ENCODE measurements around the gene FAT4. TPM values are rescaled to one million over a fixed set of nuclear protein-coding genes. Genes with fewer than 3 reads are reported as not detected.

Gene FAT4
- 2.9 and 3.0 TPM in 2 replicates for total RNA-seq

- Histone ChIP-seq H3K27me3 (ENCODE audit: control insufficient read depth, insufficient read depth, low read length) (no peaks in the 10 kb centered on the region), H3K36me3 (ENCODE audit: control insufficient read depth, insufficient read depth, low read length) (no peaks in the 10 kb centered on the region), H3K4me3 (ENCODE audit: low read depth, low read length) (peak within 1 kb of the TSS; percentile 75)
- DNase-seq (ENCODE audit: low read depth) = peak; percentile 67
- peak; percentile 5 for TF ChIP-seq CTCF (IDR thresholded peaks at IDR 0.05; ENCODE audit: insufficient read depth, low read length, poor library complexity, severe bottlenecking)
Measured at GRCh38 chr4:125314676-125315575, at the start of gene FAT4. TSS of gene FAT4 (plus strand) at chr4:125314955. CDS start at chr4:125316412, 1,457 bp downstream.

GRCh38 chr4:125265846-125266245, 48.9 kb upstream of the FAT4 start:
- Histone ChIP-seq H3K4me3 (ENCODE audit: low read depth, low read length) (no peak overlapping the region), H3K36me3 (ENCODE audit: control insufficient read depth, insufficient read depth, low read length) (no peaks in the 10 kb centered on the region), H3K27me3 (ENCODE audit: control insufficient read depth, insufficient read depth, low read length) (no peaks in the 10 kb centered on the region)
- no peak for TF ChIP-seq CTCF (IDR thresholded peaks at IDR 0.05; ENCODE audit: insufficient read depth, low read length, poor library complexity, severe bottlenecking)
- no peak for DNase-seq (ENCODE audit: low read depth)

- DNase-seq (ENCODE audit: low read depth) = no peak
- TF ChIP-seq CTCF (IDR thresholded peaks at IDR 0.05; ENCODE audit: insufficient read depth, low read length, poor library complexity, severe bottlenecking) = no peak
- no peaks in the 10 kb centered on the region for H3K27me3 ChIP-seq (ENCODE audit: control insufficient read depth, insufficient read depth, low read length)
- no peak overlapping the region for H3K4me3 ChIP-seq (ENCODE audit: low read depth, low read length)
- H3K36me3 ChIP-seq (ENCODE audit: control insufficient read depth, insufficient read depth, low read length) = no peaks in the 10 kb centered on the region
Measured at GRCh38 chr4:125266901-125267604, 47.7 kb upstream of the FAT4 start.

- no peak for DNase-seq (ENCODE audit: low read depth)
- no peak overlapping the region for H3K4me3 ChIP-seq (ENCODE audit: low read depth, low read length)
- no peaks in the 10 kb centered on the region for H3K27me3 ChIP-seq (ENCODE audit: control insufficient read depth, insufficient read depth, low read length)
- H3K36me3 ChIP-seq (ENCODE audit: control insufficient read depth, insufficient read depth, low read length) = no peaks in the 10 kb centered on the region
- TF ChIP-seq CTCF (IDR thresholded peaks at IDR 0.05; ENCODE audit: insufficient read depth, low read length, poor library complexity, severe bottlenecking) = no peak
Measured at GRCh38 chr4:125267630-125268029, 47.1 kb upstream of the FAT4 start.

GRCh38 chr4:125268068-125268755, 46.5 kb upstream of the FAT4 start:
- TF ChIP-seq CTCF (IDR thresholded peaks at IDR 0.05; ENCODE audit: insufficient read depth, low read length, poor library complexity, severe bottlenecking) = no peak
- Histone ChIP-seq H3K36me3 (ENCODE audit: control insufficient read depth, insufficient read depth, low read length) (no peaks in the 10 kb centered on the region), H3K27me3 (ENCODE audit: control insufficient read depth, insufficient read depth, low read length) (no peaks in the 10 kb centered on the region), H3K4me3 (ENCODE audit: low read depth, low read length) (no peak overlapping the region)
- no peak for DNase-seq (ENCODE audit: low read depth)

All from kidney epithelial cell (primary cell).